IMR-90 (cell line): Measurements from ENCODE around the gene NPBWR2. TPM values are rescaled to one million over a fixed set of nuclear protein-coding genes. Genes with fewer than 3 reads are reported as not detected.
"Not testable (repeated sequence)": the region's sequence is repeated elsewhere in the genome, so short reads cannot be mapped to it uniquely, and the experiment has no call there.

Experiments used
- ATAC-seq: fragments of 200-7000 bp; cut with Tn5 transposase; 2 replicates; pipeline ENCODE4 v1.9.1; 2020; ENCODE audit warnings: low read depth, mild to moderate bottlenecking, moderate library complexity
- BruUV-seq: library from RNA; stranded (reverse); fragments of 400-500 nt; replicated peaks from 2 replicates; lab custom pipeline; 2021; lab: Mats Ljungman, UMichigan
- CTCF ChIA-PET: fragments of 300-600 bp; formaldehyde crosslinking; extraction: SDS; loops from one replicate; lab custom pipeline; 2021; ENCODE audit warnings: antibody characterized with exemption; lab: Yijun Ruan, JAX
- POLR2A ChIA-PET: fragments of 300-600 bp; sonication (Branson Sonifier 250); formaldehyde crosslinking; loops from one replicate; lab custom pipeline; 2022; ENCODE audit warnings: antibody characterized with exemption; ENCODE audit not compliant: unreplicated experiment; lab: Charles Lee
- DNase-seq: peaks from one replicate; pipeline ENCODE4 v3.0.0; 2013
- H2AFZ ChIP-seq: replicated peaks from 2 replicates; pipeline ENCODE3; 2013; ENCODE audit warnings: low read length, mild to moderate bottlenecking; ENCODE audit not compliant: poor library complexity
- H2AK5ac ChIP-seq: 2 replicates; pipeline ENCODE4 v1.6.1; 2013; ENCODE audit warnings: low read depth, low read length, inconsistent platforms
- H2AK9ac ChIP-seq: replicated peaks from 2 replicates; pipeline ENCODE3; 2013; ENCODE audit warnings: mild to moderate bottlenecking, low read depth, low read length, moderate library complexity; ENCODE audit not compliant: poor library complexity
- H2BK120ac ChIP-seq: 2 replicates; pipeline ENCODE4 v1.6.1; 2013; ENCODE audit warnings: low read depth, low read length, inconsistent platforms
- H2BK15ac ChIP-seq: 3 replicates; pipeline ENCODE4 v1.6.1; 2013; ENCODE audit warnings: low read depth, low read length, inconsistent platforms
- H2BK20ac ChIP-seq: 2 replicates; pipeline ENCODE4 v1.6.1; 2013; ENCODE audit warnings: low read depth, mild to moderate bottlenecking, inconsistent platforms, low read length, moderate library complexity
- H2BK5ac ChIP-seq: 2 replicates; pipeline ENCODE4 v1.6.1; 2013; ENCODE audit warnings: mild to moderate bottlenecking, low read depth, low read length, inconsistent platforms; ENCODE audit not compliant: poor library complexity, severe bottlenecking
- H3K14ac ChIP-seq: replicated peaks from 2 replicates; pipeline ENCODE4 v1.6.1; 2013; ENCODE audit warnings: low read depth, low read length, inconsistent platforms
- H3K18ac ChIP-seq: 2 replicates; pipeline ENCODE4 v1.6.1; 2013; ENCODE audit warnings: low read depth, low read length, control low read depth
- H3K23ac ChIP-seq: 2 replicates; pipeline ENCODE4 v1.6.1; 2013; ENCODE audit warnings: low read depth, low read length, inconsistent platforms
- H3K27ac ChIP-seq: 2 replicates; pipeline ENCODE4 v1.5.1; 2013; ENCODE audit warnings: mild to moderate bottlenecking, control low read depth, low read length; ENCODE audit not compliant: insufficient read depth
- H3K27me3 ChIP-seq: 2 replicates; pipeline ENCODE4 v1.6.1; 2013; ENCODE audit warnings: low read length; ENCODE audit not compliant: control insufficient read depth, insufficient read depth
- H3K36me3 ChIP-seq: 2 replicates; pipeline ENCODE4 v1.6.1; 2013; ENCODE audit warnings: low read length, mixed read lengths; ENCODE audit not compliant: control insufficient read depth, insufficient read depth
- H3K4ac ChIP-seq: 2 replicates; pipeline ENCODE4 v1.6.1; 2013; ENCODE audit warnings: low read depth, low read length, inconsistent platforms
- H3K4me1 ChIP-seq: 2 replicates; pipeline ENCODE4 v1.6.1; 2013; ENCODE audit warnings: low read length, mixed read lengths; ENCODE audit not compliant: control insufficient read depth, insufficient read depth
- H3K4me2 ChIP-seq: 2 replicates; pipeline ENCODE4 v1.6.1; 2013; ENCODE audit warnings: low read depth, mild to moderate bottlenecking, control low read depth, low read length, moderate library complexity
- H3K4me3 ChIP-seq: 2 replicates; pipeline ENCODE4 v1.5.1; 2013; ENCODE audit warnings: low read depth, mild to moderate bottlenecking, control low read depth, low read length, moderate library complexity; ENCODE audit not compliant: insufficient read depth
- H3K56ac ChIP-seq: 2 replicates; pipeline ENCODE4 v1.6.1; 2013; ENCODE audit warnings: low read length, inconsistent platforms; ENCODE audit not compliant: insufficient read depth; ENCODE audit errors: extremely low read depth
- H3K79me1 ChIP-seq, 2 experiments: 2 replicates each; pipeline ENCODE4 v1.6.1; 2013; ENCODE audit warnings: low read length in 2 of 2, inconsistent platforms in 1 of 2, low read depth in 1 of 2
- H3K9ac ChIP-seq: 2 replicates; pipeline ENCODE4 v1.6.1; 2013; ENCODE audit warnings: low read depth, low read length, control low read depth
- H3K9me1 ChIP-seq: 2 replicates; pipeline ENCODE4 v1.6.1; 2013; ENCODE audit warnings: low read length, inconsistent platforms; ENCODE audit not compliant: insufficient read depth
- H3K9me3 ChIP-seq: 2 replicates; pipeline ENCODE4 v1.6.1; 2013; ENCODE audit warnings: low read length; ENCODE audit not compliant: control insufficient read depth, insufficient read depth
- H4K20me1 ChIP-seq: 2 replicates; pipeline ENCODE4 v1.6.1; 2013; ENCODE audit warnings: low read length, inconsistent platforms; ENCODE audit not compliant: insufficient read depth
- H4K5ac ChIP-seq: 2 replicates; pipeline ENCODE4 v1.6.1; 2013; ENCODE audit warnings: mild to moderate bottlenecking, low read depth, low read length, control low read depth
- H4K8ac ChIP-seq, 2 experiments: 2 replicates each; pipeline ENCODE4 v1.6.1; 2013; ENCODE audit warnings: low read depth in 2 of 2, low read length in 2 of 2, control low read depth in 1 of 2, inconsistent platforms in 1 of 2
- H4K91ac ChIP-seq: 2 replicates; pipeline ENCODE4 v1.6.1; 2013; ENCODE audit warnings: low read depth, low read length, inconsistent platforms; ENCODE audit not compliant: insufficient read depth
- WGBS, 2 experiments: methylation state at CpG; one replicate each; pipeline versions ENCODE4 v1.1.5 to v1.1.7; 2013; ENCODE audit warnings: missing lambda C conversion rate in 2 of 2; ENCODE audit not compliant: insufficient read length in 1 of 2; ENCODE audit errors: extremely low coverage in 2 of 2; 5-methylcytosine and 5-hydroxymethylcytosine counted together
- dilution Hi-C: fragments of 300-500 bp; cut with HindIII; formaldehyde crosslinking; loops from one replicate; pipeline ENCODE4 v1.14.3; 2018; ENCODE audit warnings: low sequenced_read_pairs; ENCODE audit not compliant: unreplicated experiment
- in situ Hi-C: fragments of 300-500 bp; cut with MboI; formaldehyde crosslinking; loops from 3 replicates; pipeline ENCODE4 v1.14.3; 2019; ENCODE audit warnings: low sequenced_read_pairs, inconsistent platforms, mixed read lengths
- intact Hi-C: fragments of 100-400 bp; cut with micrococcal nuclease; formaldehyde crosslinking; loops from 2 replicates; pipeline ENCODE4 v1.10.0; 2022
- polyA plus RNA-seq, 3 experiments: library from polyadenylated mRNA; depleted of rRNA; stranded (reverse); fragments of >200 nt; gene quantifications; 2 replicates each; pipeline ENCODE4 v1.2.3, GENCODE V29; 2012; ENCODE audit warnings: low replicate concordance in 1 of 3
- total RNA-seq: library from RNA; depleted of rRNA; stranded (reverse); fragments of >200 nt; gene quantifications from 2 replicates; pipeline ENCODE4 v1.2.3, GENCODE V29; 2012

NPBWR2 gene
- total and polyA plus RNA-seq, 2 of the 4 experiments (the other 2 are of a cell fraction) = not detected

DNA sequence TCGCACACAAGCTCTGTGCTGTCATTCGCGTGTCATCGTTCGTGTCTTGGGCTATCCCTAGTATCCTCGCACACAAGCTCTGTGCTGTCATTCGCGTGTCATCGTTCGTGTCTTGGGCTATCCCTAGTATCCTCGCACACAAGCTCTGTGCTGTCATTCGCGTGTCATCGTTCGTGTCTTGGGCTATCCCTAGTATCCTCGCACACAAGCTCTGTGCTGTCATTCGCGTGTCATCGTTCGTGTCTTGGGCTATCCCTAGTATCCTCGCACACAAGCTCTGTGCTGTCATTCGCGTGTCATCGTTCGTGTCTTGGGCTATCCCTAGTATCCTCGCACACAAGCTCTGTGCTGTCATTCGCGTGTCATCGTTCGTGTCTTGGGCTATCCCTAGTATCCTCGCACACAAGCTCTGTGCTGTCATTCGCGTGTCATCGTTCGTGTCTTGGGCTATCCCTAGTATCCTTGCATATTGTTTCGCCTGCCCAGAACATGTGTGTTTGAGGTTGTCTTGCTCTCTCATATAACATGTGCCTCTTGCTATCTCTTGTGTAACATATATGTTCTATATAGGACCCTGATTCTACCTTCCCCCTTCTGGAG is 20.0 kb downstream of the NPBWR2 start:
- CTCF ChIA-PET, H3K56ac ChIP-seq, H3K18ac ChIP-seq, H2BK20ac ChIP-seq, H4K8ac ChIP-seq, H2BK5ac ChIP-seq, H4K91ac ChIP-seq, in situ Hi-C loops, BruUV-seq, H2AFZ ChIP-seq, H3K9me1 ChIP-seq, POLR2A ChIA-PET, H2BK120ac ChIP-seq, H3K4ac ChIP-seq, H3K23ac ChIP-seq, H2AK9ac ChIP-seq, H3K4me2 ChIP-seq, H3K4me3 ChIP-seq, H3K79me1 ChIP-seq, DNase-seq, H3K36me3 ChIP-seq, intact Hi-C loops, dilution Hi-C loops, H2AK5ac ChIP-seq, H2BK15ac ChIP-seq, H3K4me1 ChIP-seq, H3K14ac ChIP-seq, H4K5ac ChIP-seq, ATAC-seq, H3K27ac ChIP-seq, H3K9me3 ChIP-seq, H3K9ac ChIP-seq: not testable (repeated sequence)
- H4K20me1 ChIP-seq = peaks cover 13% of the 10 kb centered on the region
- peaks cover 61% of the 10 kb centered on the region for H3K27me3 ChIP-seq
- WGBS, 2 experiments = no CpG with 5 or more reads among the region's 36 CpGs
